Adrenal gland (tissue), 5 donors: ENCODE data around the gene RPL7L1.

Experiments used
- POLR2A ChIP-seq, 2 donors: fragments of 450-650 bp; IDR thresholded peaks; one replicate each; pipeline ENCODE4 v1.6.1; 2017; ENCODE audit warnings: antibody characterized with exemption in 2 of 2, mild to moderate bottlenecking in 2 of 2, moderate library complexity in 1 of 2
- TF ChIP-seq, protein P1 (sequence below), 6 experiments: fragments of 450-650 bp in 4 of 6; fragments of 200-600 bp in 2 of 6; sonication (generic) in 1 of 6; IDR thresholded peaks; 1 replicate in 5 of 6; 2 replicates in 1 of 6; pipeline versions ENCODE4 v1.5.1 to v1.8.0; 2016 to 2021; ENCODE audit warnings: antibody characterized with exemption in 6 of 6, mild to moderate bottlenecking in 2 of 6, moderate library complexity in 1 of 6
- donor health status: DM: no; HTN: no; CAD: no.

GRCh38 chr6:42923666-42924065 lies 44.2 kb downstream of the RPL7L1 start:
- TF ChIP-seq, protein P1, sequence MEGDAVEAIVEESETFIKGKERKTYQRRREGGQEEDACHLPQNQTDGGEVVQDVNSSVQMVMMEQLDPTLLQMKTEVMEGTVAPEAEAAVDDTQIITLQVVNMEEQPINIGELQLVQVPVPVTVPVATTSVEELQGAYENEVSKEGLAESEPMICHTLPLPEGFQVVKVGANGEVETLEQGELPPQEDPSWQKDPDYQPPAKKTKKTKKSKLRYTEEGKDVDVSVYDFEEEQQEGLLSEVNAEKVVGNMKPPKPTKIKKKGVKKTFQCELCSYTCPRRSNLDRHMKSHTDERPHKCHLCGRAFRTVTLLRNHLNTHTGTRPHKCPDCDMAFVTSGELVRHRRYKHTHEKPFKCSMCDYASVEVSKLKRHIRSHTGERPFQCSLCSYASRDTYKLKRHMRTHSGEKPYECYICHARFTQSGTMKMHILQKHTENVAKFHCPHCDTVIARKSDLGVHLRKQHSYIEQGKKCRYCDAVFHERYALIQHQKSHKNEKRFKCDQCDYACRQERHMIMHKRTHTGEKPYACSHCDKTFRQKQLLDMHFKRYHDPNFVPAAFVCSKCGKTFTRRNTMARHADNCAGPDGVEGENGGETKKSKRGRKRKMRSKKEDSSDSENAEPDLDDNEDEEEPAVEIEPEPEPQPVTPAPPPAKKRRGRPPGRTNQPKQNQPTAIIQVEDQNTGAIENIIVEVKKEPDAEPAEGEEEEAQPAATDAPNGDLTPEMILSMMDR (IDR thresholded peaks at IDR 0.05): no peak
- no peak for TF ChIP-seq POLR2A (IDR thresholded peaks at IDR 0.05)
